ENCODE data around the gene TRMT6. TPM values are rescaled to one million over a fixed set of nuclear protein-coding genes. Genes with fewer than 3 reads are reported as not detected.

TRMT6 gene
- polyA plus RNA-seq, 1 donor (not counting 4 experiments of a cell fraction or from before 2014, with no cell fraction given): 26.3 TPM

GRCh38 chr20:5938456-5939029 lies 11.8 kb downstream of the TRMT6 start:
- no peak overlapping the region for H3K27ac ChIP-seq (ENCODE audit: control insufficient read depth, insufficient read depth, low read length)
- H2AFZ ChIP-seq (ENCODE audit: control insufficient read depth, low read length): no peak overlapping the region
- H3K9me1 ChIP-seq (ENCODE audit: control insufficient read depth, extremely low read depth, insufficient read depth, low read length): no peaks in the 10 kb centered on the region
- no peaks in the 10 kb centered on the region for H4K20me1 ChIP-seq (ENCODE audit: control insufficient read depth, extremely low read depth, insufficient read depth, low read length)
- FAIRE-seq (no peak), DNase-seq (ENCODE audit: low read depth, low spot score) (no peak)
- H3K36me3 ChIP-seq (ENCODE audit: control insufficient read depth in 2 of 2, extremely low read depth in 1 of 2, insufficient read depth in 2 of 2, low read length in 2 of 2): peaks cover 15 to 29% of the 10 kb centered on the region in 2 experiments
- H3K4me3 ChIP-seq (ENCODE audit: control insufficient read depth in 2 of 3, extremely low read depth in 1 of 3, insufficient read depth in 2 of 3, low read depth in 1 of 3, low read length in 3 of 3): no peak overlapping the region
- no peaks in the 10 kb centered on the region for H3K9me3 ChIP-seq (ENCODE audit: control insufficient read depth, low read depth, low read length)
- no peak overlapping the region for H3K4me2 ChIP-seq (ENCODE audit: control insufficient read depth, extremely low read depth, insufficient read depth, low read depth, low read length)
- no peaks in the 10 kb centered on the region for H3K27me3 ChIP-seq (ENCODE audit: control insufficient read depth, extremely low read depth, insufficient read depth, low read length)
- H3K9ac ChIP-seq (ENCODE audit: control insufficient read depth, extremely low read depth, insufficient read depth, low read length): no peak overlapping the region
- no peak for TF ChIP-seq EZH2 (IDR thresholded peaks at IDR 0.05; ENCODE audit: low read length)
- TF ChIP-seq CTCF (optimal IDR thresholded peaks at IDR 0.05 in 1 of 3, IDR thresholded peaks at IDR 0.05 in 1 of 3, conservative IDR thresholded peaks at IDR 0.05 in 1 of 3; ENCODE audit: extremely low read depth in 1 of 3, insufficient read depth in 2 of 3, low read length in 3 of 3): no peak
- dilution Hi-C loops (cut with MboI; ENCODE audit: extremely low pct_ligation_motif_present, low sequenced_read_pairs): no loop called here
- no peaks in the 10 kb centered on the region for H3K79me2 ChIP-seq (ENCODE audit: control insufficient read depth, insufficient read depth, low read length)
- H3K4me1 ChIP-seq (ENCODE audit: control insufficient read depth, extremely low read depth, insufficient read depth, low read length): no peaks in the 10 kb centered on the region

GRCh38 chr20:5936238-5936637 lies 14.1 kb downstream of the TRMT6 start:
- H3K9ac ChIP-seq (ENCODE audit: control insufficient read depth, extremely low read depth, insufficient read depth, low read length): no peak overlapping the region
- H3K27me3 ChIP-seq (ENCODE audit: control insufficient read depth, extremely low read depth, insufficient read depth, low read length): no peaks in the 10 kb centered on the region
- H2AFZ ChIP-seq (ENCODE audit: control insufficient read depth, low read length): no peak overlapping the region
- TF ChIP-seq EZH2 (IDR thresholded peaks at IDR 0.05; ENCODE audit: low read length) (no peak), CTCF (optimal IDR thresholded peaks at IDR 0.05 in 1 of 3, IDR thresholded peaks at IDR 0.05 in 1 of 3, conservative IDR thresholded peaks at IDR 0.05 in 1 of 3; ENCODE audit: extremely low read depth in 1 of 3, insufficient read depth in 2 of 3, low read length in 3 of 3) (no peak)
- no peaks in the 10 kb centered on the region for H3K79me2 ChIP-seq (ENCODE audit: control insufficient read depth, insufficient read depth, low read length)
- DNase-seq (ENCODE audit: low read depth, low spot score): no peak
- no peaks in the 10 kb centered on the region for H3K4me1 ChIP-seq (ENCODE audit: control insufficient read depth, extremely low read depth, insufficient read depth, low read length)
- H3K36me3 ChIP-seq (ENCODE audit: control insufficient read depth in 2 of 2, extremely low read depth in 1 of 2, insufficient read depth in 2 of 2, low read length in 2 of 2): peaks cover 3 to 10% of the 10 kb centered on the region in 2 experiments
- dilution Hi-C loops (cut with MboI; ENCODE audit: extremely low pct_ligation_motif_present, low sequenced_read_pairs): no loop called here
- H3K9me3 ChIP-seq (ENCODE audit: control insufficient read depth, low read depth, low read length): no peaks in the 10 kb centered on the region
- no peak overlapping the region for H3K27ac ChIP-seq (ENCODE audit: control insufficient read depth, insufficient read depth, low read length)
- FAIRE-seq: no peak
- H3K4me2 ChIP-seq (ENCODE audit: control insufficient read depth, extremely low read depth, insufficient read depth, low read depth, low read length): no peak overlapping the region
- no peak overlapping the region for H3K4me3 ChIP-seq (ENCODE audit: control insufficient read depth in 2 of 3, extremely low read depth in 1 of 3, insufficient read depth in 2 of 3, low read depth in 1 of 3, low read length in 3 of 3)
- no peaks in the 10 kb centered on the region for H3K9me1 ChIP-seq (ENCODE audit: control insufficient read depth, extremely low read depth, insufficient read depth, low read length)
- no peaks in the 10 kb centered on the region for H4K20me1 ChIP-seq (ENCODE audit: control insufficient read depth, extremely low read depth, insufficient read depth, low read length)

Data from keratinocyte (primary cell).